ENCODE data around the gene CLCF1. TPM values are rescaled to one million over a fixed set of nuclear protein-coding genes. Genes with fewer than 3 reads are reported as not detected.

CLCF1 gene
- total RNA-seq, 2 experiments from 2014 or later: 0.76 to 1.9 TPM

- CTCF ChIA-PET: interaction anchor here (0.8 to 11.0 kb wide), 6 partner anchors 11 to 67 kb away, joined by 3 to 153 read pairs (median 7); partner anchors contain the start of genes ANKRD13D and SSH3
- ATAC-seq: no peak
- Mint-ChIP-seq H3K27me3 (peaks cover 9% of the 10 kb centered on the region), H3K4me3 (no peak overlapping the region), H3K36me3 (no peaks in the 10 kb centered on the region), H3K9me3 (ENCODE audit: low read depth) (no peaks in the 10 kb centered on the region), H3K4me1 (peaks cover 32% of the 10 kb centered on the region), H3K27ac (no peak overlapping the region)
- DNase-seq: no peak
Measured at GRCh38 chr11:67314218-67314617, 59.2 kb downstream of the CLCF1 start.

Other genes with a start within 250 kb of the CLCF1 start
- gene GRK2, start 107.1 kb downstream of the CLCF1 start, total RNA-seq: 100 to 1,000 TPM; 366 to 402 TPM
- gene ANKRD13D, start 84.3 kb downstream of the CLCF1 start, total RNA-seq: 100 to 1,000 TPM; 148 to 172 TPM
- 10 to 100 TPM; 10.7 to 26.4 TPM for gene SSH3, start 70.1 kb downstream of the CLCF1 start, total RNA-seq
- 10 to 100 TPM; 36.5 to 49.6 TPM for gene POLD4, start 20.1 kb downstream of the CLCF1 start, total RNA-seq
- 10 to 100 TPM; 49.6 to 80.5 TPM for gene RAD9A, start 18.4 kb upstream of the CLCF1 start, total RNA-seq
- gene PPP1CA, start 28.3 kb upstream of the CLCF1 start, total RNA-seq: 100 to 1,000 TPM; 309 to 360 TPM
- 100 to 1,000 TPM; 278 to 312 TPM for gene TBC1D10C, start 30.5 kb upstream of the CLCF1 start, total RNA-seq
- gene CARNS1, start 42.1 kb upstream of the CLCF1 start, total RNA-seq: 1 to 10 TPM; 1.3 TPM
- gene RPS6KB2, start 54.9 kb upstream of the CLCF1 start, total RNA-seq: 10 to 100 TPM; 63.3 to 65.0 TPM
- 100 to 1,000 TPM; 390 to 424 TPM for gene PTPRCAP, start 64.1 kb upstream of the CLCF1 start, total RNA-seq
- 10 to 100 TPM; 61.0 to 62.6 TPM for gene CORO1B, start 69.9 kb upstream of the CLCF1 start, total RNA-seq
- not detected for gene GPR152, start 79.1 kb upstream of the CLCF1 start, total RNA-seq
- 1 to 10 TPM in 1 of 2 experiments, under 1 TPM in 1; 0.96 to 3.4 TPM for gene CABP4, start 81.8 kb upstream of the CLCF1 start, total RNA-seq
- gene TMEM134, start 95.7 kb upstream of the CLCF1 start, total RNA-seq: 10 to 100 TPM; 32.8 to 41.9 TPM
- 100 to 1,000 TPM; 168 to 178 TPM for gene AIP, start 109.4 kb upstream of the CLCF1 start, total RNA-seq
- gene PITPNM1, start 131.8 kb upstream of the CLCF1 start, total RNA-seq: 100 to 1,000 TPM; 124 to 133 TPM
- 100 to 1,000 TPM in 1 of 2 experiments, 10 to 100 TPM in 1; 95.2 to 104 TPM for gene CDK2AP2, start 134.6 kb upstream of the CLCF1 start, total RNA-seq
- not detected for gene CABP2, start 149.8 kb upstream of the CLCF1 start, total RNA-seq
- gene GSTP1, start 210.2 kb upstream of the CLCF1 start, total RNA-seq: 100 to 1,000 TPM; 339 to 406 TPM
- gene NDUFV1, start 233.3 kb upstream of the CLCF1 start, total RNA-seq: 100 to 1,000 TPM; 239 to 252 TPM

All from activated CD8-positive, alpha-beta memory T cell treated with anti-CD3 and anti-CD28 coated beads, Interleukin-2, amount 10 ng/mL, durations not matched to agents 7 days and 5 days (primary cell).